Measurements from ENCODE around the gene AK3.

Gene AK3

GRCh38 chr9:4768681-4769080 is 27.7 kb upstream of the AK3 start:
- H3K4me3 ChIP-seq (ENCODE audit: low read depth, low read length), result no peak overlapping the region
- no peaks in the 10 kb centered on the region for H3K9me3 ChIP-seq
- DNase-seq, result no peak
- no peaks in the 10 kb centered on the region for H3K4me1 ChIP-seq
- no peaks in the 10 kb centered on the region for H3K27me3 ChIP-seq
- H3K36me3 ChIP-seq, result no peaks in the 10 kb centered on the region
- no peak for TF ChIP-seq CTCF (IDR thresholded peaks at IDR 0.05; ENCODE audit: low read depth, low read length)

- TF ChIP-seq CTCF (IDR thresholded peaks at IDR 0.05; ENCODE audit: low read depth, low read length), result no peak
- H3K9me3 ChIP-seq, result no peaks in the 10 kb centered on the region
- H3K27me3 ChIP-seq, result peaks cover 6% of the 10 kb centered on the region
- no peak for DNase-seq
- H3K4me3 ChIP-seq (ENCODE audit: low read depth, low read length), result no peak overlapping the region
- no peaks in the 10 kb centered on the region for H3K4me1 ChIP-seq
- no peaks in the 10 kb centered on the region for H3K36me3 ChIP-seq
Observed at GRCh38 chr9:4764033-4764432, 23.0 kb upstream of the AK3 start.

GRCh38 chr9:4762886-4763541 is 22.0 kb upstream of the AK3 start:
- H3K9me3 ChIP-seq, result no peaks in the 10 kb centered on the region
- TF ChIP-seq CTCF (IDR thresholded peaks at IDR 0.05; ENCODE audit: low read depth, low read length), result no peak
- H3K27me3 ChIP-seq, result peaks cover 6% of the 10 kb centered on the region
- no peaks in the 10 kb centered on the region for H3K36me3 ChIP-seq
- no peak for DNase-seq
- no peak overlapping the region for H3K4me3 ChIP-seq (ENCODE audit: low read depth, low read length)
- no peaks in the 10 kb centered on the region for H3K4me1 ChIP-seq

- H3K27me3 ChIP-seq, result peaks cover 6% of the 10 kb centered on the region
- no peak overlapping the region for H3K4me3 ChIP-seq (ENCODE audit: low read depth, low read length)
- H3K4me1 ChIP-seq, result no peaks in the 10 kb centered on the region
- no peaks in the 10 kb centered on the region for H3K9me3 ChIP-seq
- peak; percentile 66 for DNase-seq
- H3K36me3 ChIP-seq, result no peaks in the 10 kb centered on the region
- TF ChIP-seq CTCF (IDR thresholded peaks at IDR 0.05; ENCODE audit: low read depth, low read length), result peak; percentile 85
Observed at GRCh38 chr9:4762108-4762885, 21.3 kb upstream of the AK3 start.

GRCh38 chr9:4760122-4760521 is 19.1 kb upstream of the AK3 start:
- no peaks in the 10 kb centered on the region for H3K36me3 ChIP-seq
- no peak for TF ChIP-seq CTCF (IDR thresholded peaks at IDR 0.05; ENCODE audit: low read depth, low read length)
- H3K4me3 ChIP-seq (ENCODE audit: low read depth, low read length), result no peak overlapping the region
- DNase-seq, result no peak
- no peaks in the 10 kb centered on the region for H3K4me1 ChIP-seq
- no peaks in the 10 kb centered on the region for H3K9me3 ChIP-seq
- peaks cover 6% of the 10 kb centered on the region for H3K27me3 ChIP-seq

- H3K9me3 ChIP-seq, result no peaks in the 10 kb centered on the region
- H3K4me1 ChIP-seq, result no peaks in the 10 kb centered on the region
- peaks cover 6% of the 10 kb centered on the region for H3K27me3 ChIP-seq
- no peaks in the 10 kb centered on the region for H3K36me3 ChIP-seq
- TF ChIP-seq CTCF (IDR thresholded peaks at IDR 0.05; ENCODE audit: low read depth, low read length), result no peak
- DNase-seq, result no peak
- H3K4me3 ChIP-seq (ENCODE audit: low read depth, low read length), result no peak overlapping the region
Observed at GRCh38 chr9:4756420-4756819, 15.4 kb upstream of the AK3 start.
